SK-N-MC (cell line): ENCODE data around the gene WDR37.

Experiments
- EZH2 ChIP-seq: fragments of 200-600 bp; sonication (generic); IDR thresholded peaks from one replicate; pipeline ENCODE4 v1.6.1; 2017; ENCODE audit warnings: antibody characterized with exemption
- POLR2AphosphoS5 ChIP-seq: IDR thresholded peaks from 2 replicates; pipeline ENCODE4 v1.6.1; 2012; ENCODE audit warnings: mild to moderate bottlenecking, low read depth, low read length, borderline replicate concordance

DNA sequence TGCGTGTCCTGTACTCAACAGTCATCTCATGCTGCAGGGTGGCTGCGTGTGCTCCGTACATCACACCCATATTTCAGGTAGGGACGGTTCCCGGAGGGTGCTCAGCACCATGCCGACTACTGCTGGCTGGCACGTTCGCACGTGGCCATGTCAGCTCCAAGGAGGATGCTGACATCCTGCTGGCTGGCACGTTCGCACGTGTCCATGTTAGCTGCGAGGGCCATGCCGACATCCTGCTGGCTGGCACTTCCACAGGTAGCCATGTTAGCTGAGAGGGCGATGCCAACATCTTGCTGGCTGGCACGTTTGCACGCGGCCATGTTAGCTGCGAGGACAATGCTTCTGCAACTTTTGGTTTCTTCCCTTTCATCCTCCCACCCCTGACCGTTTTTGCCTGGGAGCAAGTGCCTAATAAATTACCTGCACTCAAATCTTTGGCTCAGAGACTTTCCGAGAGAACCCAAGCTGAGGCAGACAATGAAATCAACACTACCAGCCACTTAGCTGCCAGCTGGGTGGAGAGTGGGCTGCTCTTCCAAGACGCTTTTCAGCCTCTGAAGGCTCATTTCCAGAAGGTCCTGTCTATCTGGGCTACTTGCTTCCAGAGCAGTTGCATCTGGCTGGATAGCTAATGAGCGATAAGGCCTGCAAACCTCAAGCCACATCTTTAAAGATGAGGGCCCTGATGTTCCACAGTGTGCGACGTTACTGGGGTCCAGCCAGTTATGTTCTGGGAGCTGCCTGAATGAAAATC lies 104.6 kb downstream of the WDR37 start:
- no peak for TF ChIP-seq EZH2
- no peak for TF ChIP-seq POLR2AphosphoS5
